ENCODE measurements around the gene LCLAT1. TPM values are rescaled to one million over a fixed set of nuclear protein-coding genes. Genes with fewer than 3 reads are reported as not detected.
"Not testable (repeated sequence)": the region's sequence is repeated elsewhere in the genome, so short reads cannot be mapped to it uniquely, and the experiment has no call there.

Gene LCLAT1
- total RNA-seq, 1 experiment from 2014 or later: 29.4 TPM

GRCh38 chr2:30454571-30454970 is 7.5 kb downstream of the LCLAT1 start:
- DNase-seq (ENCODE audit: low read depth in 1 of 2, low spot score in 2 of 2): peak in 1 of 2 experiments; percentile 37
- Histone ChIP-seq H3K27ac (no peak overlapping the region), H3K36me3 (peaks cover 3% of the 10 kb centered on the region; the same call in 1 of the 2 replicates), H3K4me3 (no peak overlapping the region), H3K27me3 (replicated peaks) (no peaks in the 10 kb centered on the region), H3K9me3 (replicated peaks) (no peaks in the 10 kb centered on the region), H3K4me1 (replicated peaks) (peaks cover 5% of the 10 kb centered on the region)

GRCh38 chr2:30455114-30455738 is 8.2 kb downstream of the LCLAT1 start:
- Histone ChIP-seq H3K9me3 (replicated peaks) (no peaks in the 10 kb centered on the region), H3K27me3 (replicated peaks) (no peaks in the 10 kb centered on the region), H3K36me3 (peaks cover 3% of the 10 kb centered on the region; the same call in 1 of the 2 replicates), H3K27ac (no peak overlapping the region), H3K4me3 (no peak overlapping the region), H3K4me1 (replicated peaks) (peaks cover 5% of the 10 kb centered on the region)
- DNase-seq (ENCODE audit: low read depth in 1 of 2, low spot score in 2 of 2): no peak

- H3K9me3 ChIP-seq (replicated peaks): no peaks in the 10 kb centered on the region
- H3K27ac ChIP-seq: no peak overlapping the region
- H3K4me1 ChIP-seq (replicated peaks): peaks cover 5% of the 10 kb centered on the region
- H3K27me3 ChIP-seq (replicated peaks): no peaks in the 10 kb centered on the region
- DNase-seq (ENCODE audit: low read depth in 1 of 2, low spot score in 2 of 2): no peak
- 0 out of 2 replicates have a peak, but pooled peaks cover under 1% of the 10 kb centered on the region for H3K36me3 ChIP-seq
- no peak overlapping the region for H3K4me3 ChIP-seq
Observed at GRCh38 chr2:30456106-30456505, 9.1 kb downstream of the LCLAT1 start.

GRCh38 chr2:30456579-30456978 is 9.5 kb downstream of the LCLAT1 start:
- no peak for DNase-seq (ENCODE audit: low read depth in 1 of 2, low spot score in 2 of 2)
- Histone ChIP-seq H3K36me3 (no peaks in the 10 kb centered on the region), H3K4me3 (no peak overlapping the region), H3K27me3 (replicated peaks) (no peaks in the 10 kb centered on the region), H3K4me1 (replicated peaks) (peaks cover 5% of the 10 kb centered on the region), H3K27ac (no peak overlapping the region), H3K9me3 (replicated peaks) (no peaks in the 10 kb centered on the region)

- H3K4me3 ChIP-seq: no peak overlapping the region
Observed at GRCh38 chr2:30457296-30457695, 10.2 kb downstream of the LCLAT1 start.

GRCh38 chr2:30459140-30459539 is 12.1 kb downstream of the LCLAT1 start:
- H3K9me3 ChIP-seq (replicated peaks): no peaks in the 10 kb centered on the region
- H3K27ac ChIP-seq: no peak overlapping the region
- H3K27me3 ChIP-seq (replicated peaks): no peaks in the 10 kb centered on the region
- peaks cover 5% of the 10 kb centered on the region for H3K4me1 ChIP-seq (replicated peaks)
- H3K4me3 ChIP-seq: no peak overlapping the region
- DNase-seq (ENCODE audit: low read depth in 1 of 2, low spot score in 2 of 2): no peak
- no peaks in the 10 kb centered on the region for H3K36me3 ChIP-seq

More at GRCh38 chr2:30457296-30457695, 10.2 kb downstream of the LCLAT1 start:
- Histone ChIP-seq H3K27me3 (replicated peaks) (no peaks in the 10 kb centered on the region), H3K27ac (no peak overlapping the region), H3K36me3 (no peaks in the 10 kb centered on the region), H3K4me1 (replicated peaks) (peaks cover 5% of the 10 kb centered on the region), H3K9me3 (replicated peaks) (no peaks in the 10 kb centered on the region)
- DNase-seq (ENCODE audit: low read depth in 1 of 2, low spot score in 2 of 2): no peak

- H3K27ac ChIP-seq: no peak overlapping the region
- H3K9me3 ChIP-seq (replicated peaks): no peaks in the 10 kb centered on the region
- H3K4me1 ChIP-seq (replicated peaks): no peaks in the 10 kb centered on the region
- DNase-seq (ENCODE audit: low read depth in 1 of 2, low spot score in 2 of 2): no peak
- H3K36me3 ChIP-seq: no peaks in the 10 kb centered on the region
- no peak overlapping the region for H3K4me3 ChIP-seq
- H3K27me3 ChIP-seq (replicated peaks): no peaks in the 10 kb centered on the region
Observed at GRCh38 chr2:30462131-30462857, 15.2 kb downstream of the LCLAT1 start.

GRCh38 chr2:30463535-30463934 is 16.5 kb downstream of the LCLAT1 start:
- Histone ChIP-seq H3K36me3 (no peaks in the 10 kb centered on the region), H3K4me1 (replicated peaks) (no peaks in the 10 kb centered on the region), H3K9me3 (replicated peaks) (no peaks in the 10 kb centered on the region)

GRCh38 chr2:30464544-30465170 is 17.6 kb downstream of the LCLAT1 start:
- H3K27me3 ChIP-seq (replicated peaks): no peaks in the 10 kb centered on the region
- H3K36me3 ChIP-seq: no peaks in the 10 kb centered on the region
- H3K27ac ChIP-seq: no peak overlapping the region
- no peaks in the 10 kb centered on the region for H3K4me1 ChIP-seq (replicated peaks)
- no peaks in the 10 kb centered on the region for H3K9me3 ChIP-seq (replicated peaks)
- no peak for DNase-seq (ENCODE audit: low read depth in 1 of 2, low spot score in 2 of 2)
- H3K4me3 ChIP-seq: no peak overlapping the region

More at GRCh38 chr2:30463535-30463934, 16.5 kb downstream of the LCLAT1 start:
- no peak for DNase-seq (ENCODE audit: low read depth in 1 of 2, low spot score in 2 of 2)
- Histone ChIP-seq H3K27me3 (replicated peaks) (no peaks in the 10 kb centered on the region), H3K27ac (no peak overlapping the region), H3K4me3 (no peak overlapping the region)

GRCh38 chr2:30465171-30465545 is 18.1 kb downstream of the LCLAT1 start:
- Histone ChIP-seq H3K36me3 (no peaks in the 10 kb centered on the region), H3K4me1 (replicated peaks) (0 out of 2 replicates have a peak, but pooled peaks cover 2% of the 10 kb centered on the region), H3K27me3 (replicated peaks) (no peaks in the 10 kb centered on the region), H3K9me3 (replicated peaks) (no peaks in the 10 kb centered on the region), H3K4me3 (no peak overlapping the region), H3K27ac (no peak overlapping the region)
- DNase-seq (ENCODE audit: low read depth in 1 of 2, low spot score in 2 of 2): peak in 1 of 2 experiments; percentile 29

GRCh38 chr2:30466216-30466615 is 19.2 kb downstream of the LCLAT1 start:
- H3K27ac ChIP-seq: no peak overlapping the region
- no peaks in the 10 kb centered on the region for H3K36me3 ChIP-seq
- 0 out of 2 replicates have a peak, but pooled peaks cover 6% of the 10 kb centered on the region for H3K4me1 ChIP-seq (replicated peaks)
- H3K27me3 ChIP-seq (replicated peaks): no peaks in the 10 kb centered on the region
- DNase-seq (ENCODE audit: low read depth in 1 of 2, low spot score in 2 of 2): no peak
- H3K4me3 ChIP-seq: no peak overlapping the region
- H3K9me3 ChIP-seq (replicated peaks): no peaks in the 10 kb centered on the region

- H3K27ac ChIP-seq; H3K4me3 ChIP-seq; H3K9me3 ChIP-seq (replicated peaks); H3K27me3 ChIP-seq (replicated peaks); DNase-seq (ENCODE audit: low read depth in 1 of 2, low spot score in 2 of 2); H3K36me3 ChIP-seq: not testable (repeated sequence)
- peaks cover 16% of the 10 kb centered on the region for H3K4me1 ChIP-seq (replicated peaks)
Observed at GRCh38 chr2:30467062-30467826, 20.2 kb downstream of the LCLAT1 start.

- H3K36me3 ChIP-seq: no peaks in the 10 kb centered on the region
- H3K4me3 ChIP-seq: no peak overlapping the region
- no peaks in the 10 kb centered on the region for H3K27me3 ChIP-seq (replicated peaks)
- no peak overlapping the region for H3K27ac ChIP-seq
- peaks cover 18% of the 10 kb centered on the region for H3K4me1 ChIP-seq (replicated peaks)
- no peaks in the 10 kb centered on the region for H3K9me3 ChIP-seq (replicated peaks)
- DNase-seq (ENCODE audit: low read depth in 1 of 2, low spot score in 2 of 2): no peak
Observed at GRCh38 chr2:30470426-30470825, 23.4 kb downstream of the LCLAT1 start.

Data from SJSA1 (cell line).